ENCODE data around the gene PIP5K1A.
A peak's percentile ranks its signal among the peaks of the same experiment; 100 is the strongest.

Gene PIP5K1A

GRCh38 chr1:151165738-151166504 is 32.4 kb upstream of the PIP5K1A start, which contains the start of the genes LYSMD1 and SCNM1:
Gene LYSMD1 (minus strand): TSS chr1:151165902. CDS start chr1:151165258, 644 bp downstream.
Gene SCNM1 (plus strand): TSS chr1:151166144. CDS start chr1:151166153, 9 bp downstream.
- ChIA-PET CTCF (interaction anchor here (0.8 to 1.8 kb wide), 4 partner anchors 10 to 141 kb away, joined by 3 to 9 read pairs (median 4); partner anchors contain the start of gene TNFAIP8L2), POLR2A (interaction anchor here (0.7 to 3.3 kb wide), 12 partner anchors 8 to 159 kb away, joined by 3 to 23 read pairs (median 3); partner anchors contain the start of genes MINDY1, TMOD4, TNFAIP8L2 and VPS72)
- H3K4me3 ChIP-seq (ENCODE audit: low read depth, low read length), result peak within 1 kb of the TSS; percentile 82
- H3K4me1 ChIP-seq (ENCODE audit: control insufficient read depth, insufficient read depth, low read length), result peaks cover 6% of the 10 kb centered on the region; the same call in 1 of the 2 replicates
- no peaks in the 10 kb centered on the region for H3K9me3 ChIP-seq (ENCODE audit: control insufficient read depth, insufficient read depth, low read depth, low read length)
- H3K27ac ChIP-seq (ENCODE audit: extremely low read depth, low read depth, low read length), result peak within 1 kb of the TSS; percentile 63
- H3K36me3 ChIP-seq (ENCODE audit: control insufficient read depth in 2 of 2, insufficient read depth in 1 of 2, low read length in 2 of 2), result peaks cover 16 to 53% of the 10 kb centered on the region in 2 experiments
- peak; percentile 88 for TF ChIP-seq ZNF610 (tag by site-specific recombination; IDR thresholded peaks at IDR 0.05; ENCODE audit: borderline replicate concordance)
- TF ChIP-seq IKZF3 (tag by site-specific recombination; IDR thresholded peaks at IDR 0.05), result peak; percentile 93
- TF ChIP-seq ZNF843 (tag by site-specific recombination; IDR thresholded peaks at IDR 0.05), result 0 out of 2 replicates have a peak, but pooled peaks have one; percentile 10
- peak; percentile 99 for TF ChIP-seq ZNF76 (tag by site-specific recombination; IDR thresholded peaks at IDR 0.05; ENCODE audit: borderline replicate concordance, low read depth)
- 0 out of 2 replicates have a peak, but pooled peaks have one; percentile 3 for TF ChIP-seq ZNF324 (tag by site-specific recombination; IDR thresholded peaks at IDR 0.05)
- TF ChIP-seq YY2 (tag by site-specific recombination; IDR thresholded peaks at IDR 0.05), result no peak
- no peak for TF ChIP-seq GLIS1 (tag by site-specific recombination; IDR thresholded peaks at IDR 0.05)
- TF ChIP-seq ZNF629 (tag by site-specific recombination; IDR thresholded peaks at IDR 0.05), result peak; percentile 94
- no peak for TF ChIP-seq PRDM4 (tag by site-specific recombination; IDR thresholded peaks at IDR 0.05)
- peak; percentile 98 for TF ChIP-seq ZNF561 (tag by site-specific recombination; IDR thresholded peaks at IDR 0.05; ENCODE audit: borderline replicate concordance)
- no peak for TF ChIP-seq ZNF560 (tag by site-specific recombination; IDR thresholded peaks at IDR 0.05; ENCODE audit: borderline replicate concordance)
- TF ChIP-seq ZNF707 (tag by site-specific recombination; IDR thresholded peaks at IDR 0.05), result no peak
- TF ChIP-seq ZNF623 (tag by site-specific recombination; IDR thresholded peaks at IDR 0.05), result 0 out of 2 replicates have a peak, but pooled peaks have one; percentile 7
- TF ChIP-seq ZNF366 (tag by site-specific recombination; conservative IDR thresholded peaks at IDR 0.05), result peak; percentile 96
- peak; percentile 66; the same call in 1 of the 2 replicates for TF ChIP-seq ZNF600 (tag by site-specific recombination; IDR thresholded peaks at IDR 0.05)
- peak; percentile 91 for TF ChIP-seq ZNF518A (tag by site-specific recombination; conservative IDR thresholded peaks at IDR 0.05; ENCODE audit: low read depth)
- peak; percentile 27; the same call in 1 of the 2 replicates for TF ChIP-seq ZNF558 (tag by site-specific recombination; IDR thresholded peaks at IDR 0.05)
- peak; percentile 56; the same call in 1 of the 2 replicates for TF ChIP-seq ZBTB44 (tag by site-specific recombination; IDR thresholded peaks at IDR 0.05)
- peak; percentile 47; the same call in 1 of the 2 replicates for TF ChIP-seq ZNF692 (tag by site-specific recombination; IDR thresholded peaks at IDR 0.05)
- 0 out of 2 replicates have a peak, but pooled peaks have one; percentile 23 for TF ChIP-seq SP7 (tag by site-specific recombination; IDR thresholded peaks at IDR 0.05)
- TF ChIP-seq ZNF2 (tag by site-specific recombination; IDR thresholded peaks at IDR 0.05), result peak; percentile 72
- TF ChIP-seq SCRT2 (tag by site-specific recombination; IDR thresholded peaks at IDR 0.05), result no peak; the same call in 1 of the 2 replicates
- peak; percentile 38 for TF ChIP-seq ZBTB8A (tag by site-specific recombination; IDR thresholded peaks at IDR 0.05)
- TF ChIP-seq ZNF354C (tag by site-specific recombination; IDR thresholded peaks at IDR 0.05; ENCODE audit: borderline replicate concordance, low read depth), result no peak
- peak; percentile 59 for TF ChIP-seq ZEB2 (tag by site-specific recombination; IDR thresholded peaks at IDR 0.05)
- TF ChIP-seq KLF8 (tag by site-specific recombination; IDR thresholded peaks at IDR 0.05), result peak; percentile 68
- peak; percentile 95 for TF ChIP-seq ZNF335 (tag by site-specific recombination; conservative IDR thresholded peaks at IDR 0.05)
